HUDEP-2 (cell line): Measurements from ENCODE around the gene LANCL3.
"Not testable (repeated sequence)": the region's sequence is repeated elsewhere in the genome, so short reads cannot be mapped to it uniquely, and the experiment has no call there.

Source experiments
- DNase-seq, 76 experiments: peaks; one replicate each; lab custom pipeline; 2025; ENCODE audit not compliant: unreplicated experiment in 76 of 76; lab: John Stamatoyannopoulos, UW

Gene LANCL3

GRCh38 chrX:37609727-37610126, 38.3 kb downstream of the LANCL3 start:
- DNase-seq: no peak

- DNase-seq: no peak
Measured at GRCh38 chrX:37613933-37614332, 42.5 kb downstream of the LANCL3 start.

GRCh38 chrX:37627602-37628001, 56.1 kb downstream of the LANCL3 start:
- peak in 28 of 76 experiments; percentile 0 to 36 (median 2) for DNase-seq

- DNase-seq: no peak
Measured at GRCh38 chrX:37638047-37638446, 66.6 kb downstream of the LANCL3 start.

- DNase-seq: no peak
Measured at GRCh38 chrX:37640142-37640541, 68.7 kb downstream of the LANCL3 start.

GRCh38 chrX:37641859-37642258, 70.4 kb downstream of the LANCL3 start:
- DNase-seq: no peak

- no peak for DNase-seq
Measured at GRCh38 chrX:37644381-37645305, 73.2 kb downstream of the LANCL3 start.

- peak in 1 of 76 experiments; percentile 1 for DNase-seq
Measured at GRCh38 chrX:37646254-37646653, 74.8 kb downstream of the LANCL3 start.

- not testable (repeated sequence) for DNase-seq
Measured at GRCh38 chrX:37650879-37651278, 79.4 kb downstream of the LANCL3 start.

- peak in 16 of 76 experiments; percentile 0 to 25 (median 4) for DNase-seq
Measured at GRCh38 chrX:37651921-37652452, 80.5 kb downstream of the LANCL3 start.

GRCh38 chrX:37652589-37653231, 81.2 kb downstream of the LANCL3 start:
- DNase-seq: peak in 74 of 76 experiments; percentile 1 to 87 (median 51)

GRCh38 chrX:37653397-37654085, 82.1 kb downstream of the LANCL3 start:
- DNase-seq: peak in 4 of 76 experiments; percentile 0 to 46 (median 20)

GRCh38 chrX:37658343-37659030, 87.0 kb downstream of the LANCL3 start:
- no peak for DNase-seq

GRCh38 chrX:37659047-37659446, 87.6 kb downstream of the LANCL3 start:
- DNase-seq: no peak

GRCh38 chrX:37662181-37662580, 90.7 kb downstream of the LANCL3 start:
- no peak for DNase-seq

GRCh38 chrX:37666516-37666915, 95.1 kb downstream of the LANCL3 start:
- DNase-seq: no peak

GRCh38 chrX:37667141-37667540, 95.7 kb downstream of the LANCL3 start:
- DNase-seq: no peak

GRCh38 chrX:37672563-37672962, 101.1 kb downstream of the LANCL3 start:
- no peak for DNase-seq

GRCh38 chrX:37676811-37677210, 105.3 kb downstream of the LANCL3 start:
- DNase-seq: no peak

- no peak for DNase-seq
Measured at GRCh38 chrX:37677243-37677642, 105.8 kb downstream of the LANCL3 start.
